ENCODE measurements around the gene DEFB125.
"Not testable (repeated sequence)": the region's sequence is repeated elsewhere in the genome, so short reads cannot be mapped to it uniquely, and the experiment has no call there.

DEFB125 gene, protein sequence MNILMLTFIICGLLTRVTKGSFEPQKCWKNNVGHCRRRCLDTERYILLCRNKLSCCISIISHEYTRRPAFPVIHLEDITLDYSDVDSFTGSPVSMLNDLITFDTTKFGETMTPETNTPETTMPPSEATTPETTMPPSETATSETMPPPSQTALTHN

DNA sequence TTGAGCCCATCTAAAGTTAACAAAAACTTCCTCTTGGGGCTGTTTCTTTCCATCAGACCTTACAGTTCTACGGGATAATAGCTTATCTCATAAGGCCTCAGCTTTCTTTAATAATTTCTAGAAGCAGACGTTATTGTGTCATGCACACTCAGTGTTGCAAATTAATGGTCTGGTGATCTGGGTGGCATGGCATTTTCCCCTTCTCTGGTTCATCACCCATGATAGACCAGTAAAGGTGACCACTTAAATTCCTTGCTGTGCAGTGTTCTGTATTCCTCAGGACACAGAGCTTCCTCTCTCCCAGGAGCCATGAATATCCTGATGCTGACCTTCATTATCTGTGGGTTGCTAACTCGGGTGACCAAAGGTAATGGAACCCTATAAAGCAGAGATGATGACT lies at the start of gene DEFB125:
DEFB125 (plus strand) TSS at position 272 of the 400 bp plus-strand sequence; CDS start at position 310, 38 bp downstream.
- DNase-seq (ENCODE audit: low read depth in 2 of 2): no peak

DNA sequence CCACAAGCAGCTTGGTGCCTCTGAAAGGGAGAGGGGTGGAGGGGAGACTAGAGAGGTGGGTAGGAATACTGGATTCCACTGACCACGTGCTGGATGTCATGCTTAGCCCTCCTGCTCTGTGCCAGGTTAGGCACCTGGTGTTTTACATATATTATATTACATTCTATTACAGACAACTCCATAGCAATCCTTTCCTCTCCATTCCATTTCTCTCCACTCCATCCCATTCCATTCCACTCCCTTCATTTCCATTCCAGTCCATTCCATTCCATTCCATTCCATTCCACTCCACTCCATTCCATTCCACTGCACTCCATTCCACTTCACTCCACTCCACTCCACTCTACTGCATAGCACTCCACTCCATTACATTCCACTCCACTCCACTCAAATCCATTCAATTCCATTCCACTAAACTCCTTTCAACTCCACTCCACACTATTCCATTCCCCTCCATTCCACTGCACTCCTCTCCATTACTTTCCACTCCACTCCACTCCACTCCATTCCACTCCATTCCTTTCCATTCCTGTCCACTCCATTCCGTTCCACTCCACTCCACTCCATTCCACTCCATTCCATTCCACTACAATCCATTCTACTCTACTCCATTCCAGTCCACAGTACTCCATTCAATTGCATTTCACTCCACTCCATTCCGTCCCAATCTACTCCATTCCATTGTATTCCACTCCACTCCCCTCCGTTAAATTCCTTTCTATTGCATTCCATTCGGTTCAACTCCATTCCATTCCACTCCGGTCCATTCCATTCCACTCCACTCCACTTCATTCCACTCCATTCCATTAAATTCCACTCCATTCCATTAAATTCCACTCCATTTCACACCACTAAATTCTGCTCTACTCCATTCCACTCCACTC lies 27.2 kb upstream of the DEFB125 start:
- DNase-seq (ENCODE audit: low read depth in 2 of 2): no peak

DNA sequence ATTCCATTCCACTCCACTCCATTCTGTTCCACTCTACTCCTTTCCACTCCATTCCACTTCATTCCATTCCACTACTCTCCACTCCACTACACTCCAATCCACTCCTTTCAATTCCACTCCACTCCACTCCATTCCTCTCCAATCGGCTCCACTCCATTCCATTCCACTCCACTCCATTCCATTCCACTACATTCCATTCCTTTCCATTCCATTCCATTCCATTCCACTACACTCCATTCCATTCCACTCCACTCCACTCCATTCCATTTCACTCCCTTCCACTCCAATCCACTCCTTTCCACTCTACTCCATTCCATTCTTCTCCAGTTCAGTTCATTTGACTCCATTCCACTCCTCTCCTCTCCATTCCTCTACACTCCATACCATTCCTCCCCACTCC lies 26.2 kb upstream of the DEFB125 start:
- DNase-seq (ENCODE audit: low read depth in 2 of 2): no peak

DNA sequence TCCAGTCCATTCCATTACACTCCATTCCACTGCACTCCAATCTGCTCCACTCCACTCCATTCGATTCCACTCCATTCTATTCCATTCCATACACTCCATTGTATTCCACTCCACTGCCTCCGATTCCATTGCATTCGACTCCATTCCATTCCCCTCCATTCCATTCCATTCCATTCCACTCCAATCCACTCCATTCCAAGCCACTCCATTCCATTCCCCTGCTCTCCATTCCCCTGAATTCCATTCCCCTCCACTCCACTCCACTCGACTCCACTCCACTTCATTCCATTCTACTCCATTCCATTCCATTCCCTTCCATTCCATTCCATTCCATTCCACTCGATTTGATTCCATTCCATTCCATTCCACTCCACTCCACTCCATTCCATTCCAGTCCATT lies 25.7 kb upstream of the DEFB125 start:
- no peak for DNase-seq (ENCODE audit: low read depth in 2 of 2)

DNA sequence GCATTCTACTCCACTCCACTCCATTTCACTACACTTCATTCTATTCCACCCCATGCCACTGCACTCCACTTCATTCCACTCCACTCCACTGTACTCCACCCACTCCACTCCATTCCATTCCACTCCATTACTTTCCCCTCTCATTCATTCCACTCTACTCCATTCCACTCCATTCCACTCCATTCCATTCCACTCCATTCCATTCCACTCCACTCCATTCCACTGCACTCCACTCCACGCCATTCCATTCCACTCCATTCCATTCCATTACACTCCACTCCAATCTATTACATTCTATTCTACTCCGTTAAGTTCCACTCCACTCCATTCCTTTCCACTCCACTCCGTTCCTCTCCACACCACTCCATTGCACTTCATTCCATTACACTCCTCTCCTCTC lies 25.0 kb upstream of the DEFB125 start:
- DNase-seq (ENCODE audit: low read depth in 2 of 2): no peak

DNA sequence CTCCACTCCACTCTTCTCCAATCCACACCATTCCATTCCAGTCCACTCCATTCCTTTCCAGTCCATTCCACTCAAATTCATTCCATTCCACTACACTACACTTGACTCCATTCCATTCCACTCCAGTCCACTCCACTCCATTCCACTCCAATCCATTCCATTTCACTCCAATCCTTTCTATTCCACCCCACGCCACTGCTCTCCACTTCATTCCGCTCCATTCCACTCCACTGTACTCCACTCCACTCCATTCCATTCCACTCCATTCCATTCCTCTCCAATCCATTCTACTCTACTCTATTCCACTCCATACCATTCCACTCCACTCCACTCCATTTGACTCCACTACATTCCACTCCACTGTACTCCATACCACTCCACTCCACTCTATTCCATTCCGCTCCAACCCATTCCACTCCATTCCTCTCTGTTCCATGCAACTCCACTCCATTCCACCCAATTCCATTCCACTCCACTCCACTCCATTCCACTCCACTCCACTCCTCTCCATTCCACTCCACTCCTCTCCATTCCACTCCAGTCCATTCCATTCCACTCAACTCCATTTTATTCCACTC lies 23.4 kb upstream of the DEFB125 start:
- no peak for DNase-seq (ENCODE audit: low read depth in 2 of 2)

DNA sequence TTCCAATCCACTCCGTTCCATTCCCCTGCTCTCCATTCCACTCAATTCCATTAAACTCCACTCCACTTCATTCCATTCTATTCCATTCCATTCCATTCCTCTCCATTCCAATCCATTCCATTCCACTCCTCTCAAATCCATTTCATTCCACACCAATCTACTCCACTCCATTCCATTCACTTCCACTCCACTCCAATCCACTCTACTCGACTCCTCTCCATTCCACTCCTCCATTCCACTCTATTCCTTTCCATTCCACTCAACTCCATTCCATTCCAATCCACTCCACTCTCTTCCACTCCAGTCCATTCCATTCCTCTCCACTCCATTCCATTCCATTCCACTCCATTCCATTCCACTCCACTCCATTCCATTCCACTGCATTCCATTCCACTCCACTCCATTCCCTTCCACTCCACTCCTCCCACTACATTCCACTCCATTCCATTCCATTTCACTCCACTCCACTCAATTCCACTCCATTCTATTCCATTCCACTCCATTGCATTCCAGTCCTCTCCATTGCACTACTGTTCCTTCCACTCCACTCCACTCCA lies 22.6 kb upstream of the DEFB125 start:
- no peak for DNase-seq (ENCODE audit: low read depth in 2 of 2)

DNA sequence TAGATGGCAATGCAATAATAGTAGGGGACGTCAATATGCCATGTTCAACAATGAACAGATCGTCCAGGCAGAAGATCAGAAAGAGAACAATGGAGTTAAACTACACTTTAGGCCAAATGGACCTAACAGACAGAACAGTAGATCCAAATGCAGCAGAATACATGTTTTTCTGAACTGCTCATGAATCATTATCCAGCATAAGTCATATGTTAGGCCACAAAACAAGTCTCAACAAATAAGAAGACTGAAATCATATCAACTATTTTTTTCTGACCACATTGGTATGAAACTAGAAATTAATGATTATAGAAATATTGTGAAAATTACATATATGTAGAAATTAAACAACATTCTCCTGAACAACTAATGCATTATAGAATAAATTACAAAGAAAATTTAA lies 10.2 kb upstream of the DEFB125 start:
- no peak for DNase-seq (ENCODE audit: low read depth in 2 of 2)

DNA sequence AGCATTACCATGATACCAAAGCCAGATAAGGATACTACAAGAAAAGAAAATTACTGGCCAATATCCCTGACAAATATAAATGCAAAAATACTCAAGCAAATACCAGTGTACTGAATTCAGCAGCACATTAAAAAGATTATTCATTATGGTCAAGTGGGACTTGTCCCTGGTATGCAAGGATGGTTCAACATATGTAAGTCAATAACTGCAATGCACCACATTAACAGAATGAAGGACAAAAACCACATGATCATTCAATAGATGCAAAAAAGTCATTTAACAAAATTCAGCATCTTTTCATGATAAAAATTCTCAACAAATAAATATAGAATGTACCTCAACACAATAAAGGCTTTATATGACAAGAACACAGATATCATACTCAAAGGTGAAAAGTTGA lies 9.1 kb upstream of the DEFB125 start:
- DNase-seq (ENCODE audit: low read depth in 2 of 2): no peak

DNA sequence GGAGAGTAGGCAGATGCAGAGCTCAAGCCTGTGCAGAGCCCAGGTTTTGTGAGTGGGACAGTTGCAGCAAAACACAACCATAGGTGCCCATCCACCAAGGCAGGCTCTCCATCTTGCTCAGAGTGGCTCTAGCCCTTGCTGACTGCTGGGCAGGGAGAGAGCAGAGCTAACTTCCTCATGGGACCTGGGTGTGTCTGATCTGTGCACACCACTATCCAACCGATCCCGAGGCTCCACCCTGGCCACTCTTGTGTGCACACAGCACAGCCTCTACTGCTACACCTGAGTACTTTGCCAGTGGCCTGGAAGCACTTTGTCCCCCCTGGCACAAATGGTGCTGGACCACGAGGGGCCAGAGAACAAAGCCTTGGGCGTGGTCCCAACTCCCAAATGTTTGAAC lies 7.9 kb upstream of the DEFB125 start:
- no peak for DNase-seq (ENCODE audit: low read depth in 2 of 2)

DNA sequence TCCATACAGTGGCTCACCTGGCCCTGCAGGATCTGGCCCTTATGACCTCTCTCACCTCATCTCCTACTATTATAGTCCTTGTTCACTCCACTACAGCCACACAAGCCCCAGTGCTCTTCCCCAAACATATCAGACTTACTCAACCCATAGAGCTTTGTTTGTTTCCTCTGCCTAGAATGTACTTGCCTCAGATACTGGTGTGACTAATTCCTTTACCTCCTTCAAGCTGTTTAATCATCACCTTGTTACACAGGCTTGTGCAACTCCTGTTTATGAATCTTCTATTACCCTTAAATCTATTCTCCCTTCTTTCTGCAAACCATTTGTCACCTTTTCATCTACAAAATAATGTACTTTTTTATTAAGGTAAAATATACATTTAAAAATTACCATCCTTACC lies 3.2 kb downstream of the DEFB125 start:
- no peak for DNase-seq (ENCODE audit: low read depth in 2 of 2)

DNA sequence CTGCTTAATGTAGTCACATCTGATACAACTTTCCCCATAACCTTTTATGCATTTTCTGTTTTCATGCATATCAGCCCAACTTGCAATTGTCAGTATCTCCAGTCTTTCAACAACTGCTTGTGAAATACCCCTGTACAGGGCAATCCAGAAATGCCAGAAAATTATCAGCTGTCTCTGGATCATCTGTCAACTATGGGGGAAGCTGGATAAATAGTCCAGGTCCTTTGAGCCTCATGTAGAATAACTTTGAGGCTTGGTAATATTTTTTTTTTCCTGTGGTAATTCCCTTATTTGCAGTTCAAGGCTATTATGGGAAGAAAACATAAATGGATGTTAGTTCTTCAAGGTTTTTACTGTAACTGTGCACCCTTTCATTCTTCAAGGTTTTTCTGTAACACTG lies 6.2 kb downstream of the DEFB125 start:
- DNase-seq (ENCODE audit: low read depth in 2 of 2): no peak

DNA sequence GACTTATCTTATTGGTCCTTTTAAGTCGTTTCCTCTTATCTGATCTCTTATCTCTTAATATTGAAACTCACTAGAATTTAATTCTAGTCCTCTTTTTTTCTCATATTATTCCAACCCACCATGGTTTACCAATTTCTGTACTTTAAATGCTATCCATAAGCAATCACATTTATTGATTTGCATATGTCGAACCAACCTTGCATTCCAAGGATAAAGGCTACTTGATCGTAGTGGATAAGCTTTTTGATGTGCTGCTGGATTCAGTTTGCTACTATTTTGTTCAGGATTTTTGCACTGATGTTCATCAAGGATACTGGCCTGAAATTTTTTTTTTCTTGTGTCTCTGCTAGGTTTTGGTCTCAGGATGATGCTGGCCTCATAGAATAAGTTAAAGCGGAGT lies 7.7 kb downstream of the DEFB125 start:
- no peak for DNase-seq (ENCODE audit: low read depth in 2 of 2)

DNA sequence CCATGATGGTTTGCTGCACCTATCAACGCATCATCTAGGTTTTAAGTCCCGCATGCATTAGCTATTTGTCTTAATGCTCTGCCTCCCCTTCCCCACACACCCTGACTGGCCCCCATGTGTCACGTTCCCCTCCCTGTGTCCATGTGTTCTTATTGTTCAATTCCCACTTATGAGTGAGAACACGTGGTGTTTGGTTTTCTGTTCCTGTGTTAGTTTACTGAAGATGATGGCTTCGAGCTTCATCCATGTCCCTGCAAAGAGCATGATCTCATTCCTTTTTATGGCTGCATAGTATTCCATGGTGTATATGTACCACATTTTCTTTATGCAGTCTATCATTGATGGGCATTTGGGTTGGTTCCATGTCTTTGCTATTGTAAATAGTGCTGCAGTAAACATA lies 10.2 kb downstream of the DEFB125 start:
- DNase-seq (ENCODE audit: low read depth in 2 of 2): not testable (repeated sequence)

DNA sequence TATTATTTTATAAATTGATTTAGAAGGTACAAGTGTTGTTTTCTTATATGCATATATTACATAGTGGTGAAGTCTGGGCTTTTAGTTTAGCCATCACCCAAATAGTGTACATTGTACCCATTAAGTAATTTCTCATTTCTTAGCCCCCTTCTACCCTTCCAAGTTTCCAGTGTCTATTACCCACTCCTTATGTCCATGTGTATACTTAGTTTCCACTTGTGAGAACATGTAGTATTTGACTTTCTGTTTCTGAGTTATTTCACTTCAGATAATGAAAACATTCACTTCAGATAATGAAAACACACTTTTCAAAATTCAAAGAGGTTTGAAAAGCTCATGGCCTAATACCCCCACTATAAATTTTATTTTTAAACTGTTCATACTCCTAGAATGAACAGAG lies 14.5 kb downstream of the DEFB125 start:
- no peak for DNase-seq (ENCODE audit: low read depth in 2 of 2)

DNA sequence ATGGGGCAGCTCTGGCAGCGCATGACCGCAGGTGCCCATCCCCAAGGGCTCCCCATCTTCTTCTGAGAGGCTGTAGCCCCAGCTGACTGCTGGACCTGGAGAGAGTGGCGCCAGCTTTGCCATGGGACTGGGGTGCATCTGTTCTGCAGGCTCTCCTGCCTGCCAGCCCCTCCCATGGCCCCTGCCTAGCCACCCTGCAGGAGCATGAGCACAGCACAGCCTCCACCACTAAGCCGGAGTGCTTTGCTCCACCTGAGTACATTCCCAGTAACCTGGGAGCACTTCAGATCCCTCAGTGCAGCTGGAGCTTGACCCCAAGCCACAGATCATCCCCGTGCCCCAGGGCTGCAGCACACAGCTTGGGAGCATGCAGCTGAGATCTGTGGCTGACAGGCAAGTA lies 16.0 kb downstream of the DEFB125 start:
- DNase-seq (ENCODE audit: low read depth in 2 of 2): no peak

DNA sequence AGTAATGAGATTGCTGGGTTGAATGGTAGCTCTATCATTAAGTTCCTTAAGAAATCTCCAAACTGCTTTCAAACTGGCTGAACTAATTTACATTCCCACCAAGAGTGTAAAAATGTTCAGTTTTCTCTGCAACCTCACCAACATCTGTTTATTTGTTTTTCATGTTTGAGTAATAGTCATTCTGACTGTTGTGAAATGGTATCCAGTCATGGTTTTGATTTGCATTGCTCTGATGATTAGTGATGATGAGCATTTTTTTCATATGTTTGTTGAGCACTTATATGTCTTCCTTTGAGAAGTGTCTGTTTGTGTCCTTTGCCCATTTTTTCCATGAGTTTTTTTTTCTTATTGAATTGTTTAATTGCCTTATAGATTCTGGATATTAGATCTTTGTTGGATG lies 24.9 kb downstream of the DEFB125 start:
- DNase-seq (ENCODE audit: low read depth in 2 of 2): no peak

DNA sequence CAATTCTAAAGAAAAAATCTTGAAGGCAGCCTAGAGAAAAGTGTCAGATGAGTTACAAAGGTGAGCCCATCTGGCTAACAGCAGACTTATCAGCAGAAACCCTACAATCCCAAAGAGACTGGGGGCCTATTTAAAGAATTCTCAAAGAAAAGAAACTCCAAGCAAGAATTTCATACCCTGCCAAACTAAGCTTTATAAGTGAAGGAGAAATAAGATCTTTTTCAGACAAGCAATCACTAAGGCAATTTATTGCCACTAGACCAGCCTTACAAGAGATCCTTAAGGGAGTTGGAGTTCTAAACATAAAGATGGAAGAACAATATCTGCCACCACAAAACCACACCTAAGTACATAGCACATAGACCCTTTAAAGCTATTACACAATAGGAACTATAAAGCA lies 30.0 kb downstream of the DEFB125 start:
- DNase-seq (ENCODE audit: low read depth in 2 of 2): no peak

DNA sequence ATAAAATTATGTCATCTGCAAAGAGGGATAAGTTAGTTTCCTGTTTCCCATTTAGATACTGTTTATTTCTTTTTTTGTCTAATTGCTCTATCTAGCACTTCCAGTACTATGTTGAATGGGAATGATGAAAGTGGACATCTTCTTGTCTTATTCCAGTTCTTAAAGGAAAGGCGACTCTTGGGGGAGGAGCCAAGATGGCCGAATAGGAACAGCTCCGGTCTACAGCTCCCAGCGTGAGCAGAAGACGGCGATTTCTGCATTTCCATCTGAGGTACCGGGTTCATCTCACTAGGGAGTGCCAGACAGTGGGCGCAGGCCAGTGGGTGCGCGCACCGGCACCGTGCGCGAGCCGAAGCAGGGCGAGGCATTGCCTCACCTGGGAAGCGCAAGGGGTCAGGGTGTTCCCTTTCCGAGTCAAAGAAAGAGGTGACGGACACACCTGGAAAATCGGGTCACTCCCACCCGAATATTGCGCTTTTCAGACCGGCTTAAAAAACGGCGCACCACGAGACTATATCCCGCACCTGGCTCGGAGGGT lies 42.4 kb downstream of the DEFB125 start:
- DNase-seq (ENCODE audit: low read depth in 2 of 2): not testable (repeated sequence)

DNA sequence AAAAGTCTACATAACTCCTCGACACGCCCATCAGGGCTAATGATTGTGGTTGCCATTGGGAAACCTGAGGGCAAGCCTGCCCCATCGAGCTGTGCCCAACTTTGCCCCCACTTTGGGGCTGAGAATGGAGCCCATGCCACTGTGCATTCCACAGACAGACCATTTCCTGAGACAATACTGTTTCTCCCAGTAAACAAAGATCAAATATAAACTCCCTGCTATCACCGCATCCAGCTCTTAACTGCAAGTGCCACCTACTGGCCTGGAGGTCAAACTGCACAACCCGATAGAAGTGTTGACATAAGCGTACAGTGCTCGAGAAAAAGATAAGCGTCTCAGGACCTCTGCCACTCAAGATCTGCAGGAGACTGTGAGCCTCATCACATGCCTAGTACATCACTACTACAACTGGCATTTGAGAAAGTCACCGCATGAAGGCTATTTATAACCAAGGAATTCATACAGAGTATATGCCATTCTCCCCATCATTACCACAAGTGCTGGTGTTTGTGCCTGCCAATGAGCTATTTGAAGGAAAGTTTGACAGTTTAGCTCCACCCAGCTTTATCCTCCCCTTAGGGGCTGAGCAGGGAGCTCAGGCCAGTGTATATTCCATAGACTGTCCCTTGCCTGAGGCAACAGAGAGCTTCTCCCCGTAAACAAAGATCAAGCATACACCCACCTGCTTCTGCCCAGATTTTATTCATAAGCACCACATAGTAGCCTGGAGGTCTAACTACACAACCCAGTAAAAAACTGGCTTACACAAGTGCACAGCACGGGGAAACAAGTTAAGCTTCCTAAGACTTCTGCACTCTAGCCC lies 50.4 kb downstream of the DEFB125 start:
- DNase-seq (ENCODE audit: low read depth in 2 of 2): no peak

DNA sequence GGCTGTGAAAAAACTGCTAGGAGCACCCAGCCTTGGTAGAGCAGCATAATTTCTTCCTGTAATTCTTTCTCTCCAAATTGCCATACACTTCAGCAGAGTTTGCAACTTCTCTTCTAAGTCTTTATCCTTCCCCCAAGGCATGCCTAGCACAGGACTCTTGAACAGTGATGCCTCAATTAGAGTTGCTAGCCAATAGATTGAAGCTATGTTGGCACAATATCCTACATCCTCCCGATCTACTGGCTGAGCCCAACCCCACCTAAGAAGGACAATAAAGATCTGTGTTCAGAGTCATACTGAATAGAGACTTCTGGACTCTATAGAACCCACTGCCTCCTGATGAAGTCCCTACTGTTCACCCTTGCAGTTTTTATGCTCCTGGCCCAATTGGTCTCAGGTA lies 54.8 kb downstream of the DEFB125 start, which contains the start of gene DEFB126:
DEFB126 (plus strand) TSS at position 301 of the 400 bp plus-strand sequence; CDS start at position 340, 39 bp downstream.
- DNase-seq (ENCODE audit: low read depth in 2 of 2): no peak

DNA sequence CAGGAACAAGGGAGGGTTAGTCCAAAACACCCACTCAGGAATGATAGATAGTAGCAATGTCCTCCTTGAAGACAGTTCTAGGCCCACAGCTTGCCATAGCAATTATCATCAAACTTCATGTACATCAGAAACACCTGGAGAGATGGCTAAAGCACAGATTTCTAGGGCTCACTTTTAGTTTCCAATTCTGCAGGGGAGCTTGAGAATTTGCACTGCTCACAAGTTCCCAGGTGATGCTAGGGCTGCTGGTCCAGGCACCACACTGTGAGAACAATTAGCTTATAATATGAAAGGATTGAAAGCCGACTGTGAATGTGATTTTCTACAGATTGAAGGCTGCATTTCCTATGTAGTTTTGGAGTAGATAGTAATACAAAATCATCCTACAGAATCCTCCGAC lies 58.4 kb downstream of the DEFB125 start:
- DNase-seq (ENCODE audit: low read depth in 2 of 2): no peak

Data from stimulated activated CD8-positive, alpha-beta memory T cell treated with anti-CD3 and anti-CD28 coated beads, Interleukin-15, amount 100 ng/mL, for 4 hours (primary cell).